Left forelimb (tissue), 1 donor: ENCODE results near the gene GFM1.
"Not testable (repeated sequence)": the region's sequence is repeated elsewhere in the genome, so short reads cannot be mapped to it uniquely, and the experiment has no call there.

ENCODE experiments used
- DNase-seq: peaks from one replicate; pipeline ENCODE4 v3.0.0-alpha.2; 2018; ENCODE audit warnings: low spot score

The GFM1 gene

DNA sequence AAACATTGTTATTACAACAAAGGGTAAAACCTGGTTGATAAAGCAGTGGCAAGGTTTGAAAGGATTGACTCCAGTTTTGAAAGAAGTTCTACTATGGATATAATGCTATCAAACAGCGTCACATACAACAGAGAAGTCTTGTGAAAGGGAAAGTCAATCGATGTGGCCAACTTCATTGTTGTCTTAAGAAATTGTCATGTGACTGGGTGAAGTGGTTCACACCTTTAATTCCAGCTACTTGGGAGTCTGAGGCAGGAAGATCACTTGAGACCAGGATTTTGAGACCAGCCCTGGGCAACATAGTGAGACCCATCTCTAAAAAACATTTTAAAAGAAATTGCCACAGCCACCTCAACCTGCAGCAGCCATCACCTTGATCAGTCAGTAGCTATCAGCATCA, 34.4 kb downstream of the GFM1 start:
- no peak for DNase-seq

DNA sequence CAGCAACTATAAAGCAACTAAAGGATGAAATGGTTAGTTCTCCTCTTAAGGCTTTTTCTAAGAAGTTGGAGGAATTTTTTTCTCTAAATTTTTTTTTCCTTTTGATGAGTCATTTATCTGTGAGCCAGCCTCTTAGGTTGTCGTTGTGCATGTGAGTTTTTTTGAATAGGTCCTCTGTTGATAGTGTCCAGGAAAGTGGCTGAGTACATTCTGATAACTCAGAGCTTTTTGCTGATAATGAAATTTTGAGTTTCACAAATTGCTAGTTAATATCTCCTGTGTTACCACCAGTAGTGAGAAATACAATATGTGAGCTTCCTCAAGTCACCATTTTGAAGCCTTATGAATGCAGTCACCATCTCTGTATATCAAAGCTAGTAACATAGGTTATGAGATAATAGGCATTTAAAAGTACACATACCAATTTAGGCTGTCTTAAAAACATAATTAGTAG, 35.2 kb downstream of the GFM1 start:
- no peak for DNase-seq

DNA sequence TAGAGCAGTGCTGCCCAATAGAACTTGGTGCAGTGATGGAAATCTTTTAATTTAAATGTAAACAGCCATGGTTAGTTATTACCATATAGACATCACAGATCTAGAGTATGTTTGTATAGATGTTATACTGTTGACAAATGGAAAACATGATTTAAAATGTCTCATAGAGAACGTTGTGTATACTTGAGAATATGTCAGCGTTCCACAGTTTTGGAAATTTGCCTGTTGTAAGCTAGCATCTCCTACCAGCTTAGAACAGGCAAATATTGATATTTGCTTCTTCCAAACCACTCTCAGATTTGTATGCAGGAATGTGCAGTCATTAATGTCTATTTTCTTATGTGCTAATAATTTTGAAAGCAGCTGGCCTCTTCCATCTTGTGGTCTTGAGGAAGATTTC, 36.5 kb downstream of the GFM1 start:
- no peak for DNase-seq

DNA sequence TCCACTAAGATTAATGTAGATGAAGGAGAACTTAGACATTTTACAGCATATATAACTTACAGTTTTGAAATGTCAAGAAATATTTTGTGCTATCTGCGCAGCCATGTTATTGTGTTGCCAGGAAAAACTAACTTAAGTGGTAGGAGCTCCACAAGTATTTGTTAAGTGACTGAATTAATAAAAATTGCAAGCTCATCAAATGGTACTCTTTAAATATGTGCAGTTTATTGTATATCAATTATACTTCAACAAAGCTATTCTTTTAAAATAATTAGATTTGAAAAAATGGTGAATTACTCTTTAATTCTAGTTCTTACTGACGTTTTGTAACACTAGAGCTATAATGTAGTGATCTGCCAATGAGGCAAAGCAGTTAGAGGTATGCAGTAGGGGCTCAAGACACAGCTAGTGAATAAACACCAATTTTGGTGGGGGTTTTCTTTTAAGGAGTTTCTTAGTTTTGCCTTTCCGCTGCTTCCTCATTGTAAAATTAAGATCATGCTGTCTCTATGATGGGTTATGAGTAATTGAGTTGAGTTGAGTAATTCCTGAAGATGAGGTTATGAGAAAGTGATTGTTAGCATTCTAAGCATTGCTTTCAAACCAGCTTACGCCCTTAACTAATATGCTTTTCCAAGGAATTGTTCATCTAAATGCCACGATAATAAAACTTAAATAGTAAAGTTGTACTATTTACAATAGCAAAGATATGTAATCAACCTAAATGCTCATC, 39.1 kb downstream of the GFM1 start:
- no peak for DNase-seq

DNA sequence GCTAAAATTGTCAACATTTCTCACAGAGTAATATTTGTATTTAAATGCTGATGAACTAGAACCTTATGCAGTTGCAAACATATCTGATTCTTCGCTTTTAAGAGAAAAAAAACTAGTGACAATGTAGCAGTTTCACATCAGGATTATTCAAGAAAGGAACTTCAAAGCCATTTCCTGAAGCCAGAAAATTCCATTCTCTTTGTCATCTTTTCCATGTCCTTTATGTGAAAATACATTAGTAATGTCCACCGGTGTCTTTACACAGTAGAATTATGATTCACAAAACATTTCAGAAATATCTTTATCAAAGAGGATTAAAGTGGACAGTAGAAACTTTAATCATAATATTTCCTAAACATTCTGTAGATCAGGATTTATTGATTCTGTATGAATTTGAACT, 40.8 kb downstream of the GFM1 start:
- DNase-seq, result no peak

DNA sequence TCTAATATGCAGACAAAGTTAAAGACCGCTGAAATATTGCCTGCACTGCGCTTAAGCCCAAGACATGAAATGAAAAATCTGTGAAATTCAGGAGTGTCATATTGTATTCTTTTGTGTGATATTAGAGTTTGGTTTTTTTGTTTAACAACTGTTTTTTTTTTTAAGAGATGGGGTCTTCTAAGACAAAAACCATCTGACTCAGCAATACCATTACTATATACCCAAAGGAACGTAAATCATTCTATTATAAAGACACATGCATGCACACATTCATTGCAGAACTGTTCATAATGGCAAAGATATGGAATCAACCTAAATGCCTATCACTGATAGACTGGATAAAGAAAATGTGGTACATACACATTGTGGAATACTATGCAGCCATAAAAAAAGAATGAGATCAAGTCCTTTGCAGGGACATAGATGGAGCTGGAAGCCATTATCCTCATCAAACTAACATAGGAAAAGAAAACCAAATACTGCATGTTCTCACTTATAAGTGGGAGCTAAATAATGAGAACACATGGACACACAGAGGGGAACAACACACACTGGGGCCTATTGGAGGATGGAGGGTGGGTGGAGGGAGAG, 49.6 kb downstream of the GFM1 start:
- not testable (repeated sequence) for DNase-seq

DNA sequence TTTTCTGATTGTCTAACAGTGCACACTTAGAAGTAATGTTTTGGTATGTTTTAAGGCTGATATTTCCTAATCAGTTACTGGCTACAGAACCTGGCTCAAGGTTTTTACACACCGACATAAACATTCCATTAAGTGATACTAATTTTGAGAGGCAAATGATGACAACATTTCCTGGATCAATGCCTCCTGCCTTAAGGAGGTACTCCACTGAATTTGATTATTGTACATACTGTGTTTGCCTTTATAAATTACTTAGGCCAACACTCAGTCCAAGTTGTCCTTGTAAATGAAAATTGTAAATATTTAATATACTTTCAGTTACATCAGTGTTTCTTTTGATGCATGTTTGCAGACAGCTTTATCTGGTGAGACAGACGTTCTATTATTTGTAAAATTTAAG, 52.3 kb downstream of the GFM1 start:
- DNase-seq, result no peak

DNA sequence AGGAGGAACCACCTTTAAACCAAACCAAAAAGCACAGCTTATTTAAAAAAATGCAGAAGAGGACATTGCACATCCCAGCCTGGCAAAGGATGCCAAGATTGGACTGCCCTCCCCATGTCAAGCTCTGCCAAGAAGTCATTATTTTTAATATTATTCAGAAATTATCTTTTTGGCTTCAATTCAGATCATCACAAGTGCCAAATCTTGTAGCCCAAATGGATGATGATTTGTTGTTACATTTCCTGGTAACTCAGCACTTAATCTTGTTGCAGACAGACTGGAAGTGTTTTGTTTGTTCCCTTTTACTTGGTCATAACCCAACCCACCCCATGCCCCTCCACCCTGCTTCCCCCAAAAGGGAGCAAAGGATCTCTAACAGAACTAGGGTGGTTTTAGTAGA, 56.2 kb downstream of the GFM1 start:
- no peak for DNase-seq

DNA sequence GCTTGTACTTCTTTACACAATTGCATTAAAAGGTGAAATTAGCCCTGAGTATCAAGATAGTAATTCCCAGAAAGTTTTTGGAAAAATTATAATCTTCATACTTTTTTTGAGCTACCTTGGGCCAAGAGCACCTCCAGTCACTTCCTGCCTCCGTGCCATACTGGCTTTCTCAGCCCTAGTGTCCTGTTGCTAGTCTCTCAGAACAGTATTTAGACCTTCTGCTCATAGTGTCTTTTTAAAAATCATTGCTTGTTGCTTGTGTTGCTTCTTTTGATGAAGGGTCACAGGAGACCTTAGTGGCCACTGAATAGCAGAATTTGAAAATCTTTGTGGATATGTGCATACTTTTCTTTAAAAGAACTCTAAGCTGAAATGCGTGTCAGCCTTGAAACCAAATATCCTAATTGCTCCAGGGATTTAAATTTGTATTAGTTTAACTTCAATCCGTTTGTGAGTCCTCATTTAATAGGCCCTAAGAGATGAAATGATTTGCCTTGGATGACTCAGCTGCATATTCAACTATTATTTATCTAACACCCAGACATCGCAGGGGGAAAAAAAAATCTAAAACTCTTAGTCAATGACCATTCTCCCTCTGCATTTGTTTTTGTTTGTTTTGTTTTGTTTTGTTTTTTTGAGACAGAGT, 57.2 kb downstream of the GFM1 start:
- DNase-seq, result no peak

DNA sequence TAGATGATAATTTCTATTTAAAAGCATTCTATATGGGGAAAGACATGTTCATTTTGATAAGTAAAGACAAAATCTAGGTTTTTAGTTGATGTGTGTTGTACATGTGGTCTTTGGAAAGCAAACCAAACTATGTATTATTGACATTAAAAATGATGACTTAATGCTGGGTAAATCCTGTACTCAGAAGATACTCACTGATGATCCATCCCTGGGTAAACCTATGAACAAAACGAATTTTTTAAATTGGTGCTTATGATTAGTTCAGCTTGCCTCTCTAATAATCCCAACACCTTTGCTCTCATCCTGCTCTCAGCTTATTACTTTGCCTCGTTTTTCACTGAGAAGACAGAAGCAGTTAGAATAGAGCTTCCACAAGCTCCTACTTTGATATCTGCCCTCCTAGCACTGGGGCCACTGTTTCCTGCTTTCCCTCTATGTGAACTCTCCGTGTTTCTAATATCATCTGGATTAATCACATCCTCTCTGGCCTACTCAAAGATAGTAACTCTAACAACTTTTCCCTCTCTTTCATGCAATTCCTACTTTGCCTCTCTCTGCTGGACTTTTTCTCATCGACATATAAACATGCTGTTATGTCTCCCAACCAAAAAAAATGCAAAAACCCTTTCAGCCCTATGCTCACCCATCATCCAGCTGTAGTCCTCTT, 58.6 kb downstream of the GFM1 start:
- DNase-seq, result no peak

DNA sequence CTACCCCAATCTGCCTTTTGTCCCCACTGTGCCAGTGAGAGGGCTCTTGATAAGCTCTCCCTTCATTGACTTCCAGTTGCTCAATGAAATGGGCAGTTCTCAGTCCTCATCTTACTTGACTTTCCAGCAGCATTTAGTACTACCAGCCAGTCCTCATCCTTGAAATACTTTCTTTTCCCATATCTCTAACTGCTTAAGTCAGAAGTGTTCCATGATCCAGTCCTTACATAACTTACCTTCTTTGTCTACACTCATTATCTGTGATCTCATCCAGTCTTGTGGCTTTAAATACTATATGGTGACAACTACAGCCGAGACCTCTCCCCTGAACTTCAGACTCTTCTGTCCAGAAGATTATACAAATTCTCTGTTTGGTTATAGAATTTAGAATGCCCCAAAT, 59.2 kb downstream of the GFM1 start:
- DNase-seq, result no peak

DNA sequence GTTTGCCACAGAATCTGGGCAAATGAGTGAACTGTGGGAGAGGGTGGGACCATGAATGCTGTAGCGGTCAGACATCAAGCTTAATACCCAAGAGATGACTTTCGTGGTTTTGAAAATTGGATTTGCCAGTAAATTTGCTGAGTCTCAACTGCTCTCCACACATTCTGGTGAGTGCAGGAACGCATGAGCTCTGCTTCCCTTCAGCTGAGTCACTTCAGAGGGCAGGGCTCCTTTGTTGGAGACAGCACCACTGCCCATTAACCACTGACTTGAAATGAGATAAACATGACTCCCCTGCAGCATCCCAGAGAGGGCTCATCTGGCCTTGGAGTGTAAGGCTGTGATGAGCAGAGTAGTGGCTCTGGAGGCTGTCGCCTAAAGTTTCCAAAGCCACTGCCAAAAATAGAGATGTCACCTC, 65.3 kb downstream of the GFM1 start:
- no peak for DNase-seq

DNA sequence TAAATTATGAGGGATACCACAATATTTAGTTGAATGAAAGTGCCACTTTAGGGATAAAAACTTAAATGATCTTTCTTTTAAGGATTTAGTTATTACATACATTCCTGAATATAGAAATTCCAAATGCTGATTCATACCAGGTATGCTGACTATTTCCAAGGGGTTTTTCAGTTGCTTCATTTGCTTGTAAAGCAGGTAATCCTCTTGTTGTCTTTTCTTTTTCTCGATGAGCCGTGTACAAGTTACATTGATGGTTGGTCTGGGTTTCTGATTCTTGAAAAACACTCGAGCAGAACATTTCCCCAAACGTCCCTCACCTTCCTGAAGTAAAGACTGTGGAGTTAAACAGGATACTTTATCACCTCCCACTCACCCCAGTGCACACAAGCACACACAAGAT, 66.3 kb downstream of the GFM1 start:
- no peak for DNase-seq

DNA sequence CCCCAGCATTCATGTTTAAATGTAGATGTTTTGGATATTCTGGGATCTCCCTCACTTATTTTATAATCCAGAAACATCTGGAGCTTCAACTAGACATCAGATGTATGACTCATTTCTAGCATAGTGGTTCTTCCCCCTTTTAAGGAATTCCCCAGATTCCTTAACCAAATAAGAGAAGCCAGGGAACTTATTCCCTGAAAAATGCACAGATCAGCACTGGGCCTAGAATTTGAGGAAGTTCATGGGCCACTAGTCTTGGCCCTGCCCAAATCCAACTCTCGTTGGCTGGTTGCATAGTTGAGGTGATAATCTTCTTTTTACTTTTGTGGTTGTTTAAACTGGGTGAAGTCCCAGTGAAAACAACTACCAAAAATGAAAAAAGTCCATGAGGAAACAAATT, 67.6 kb downstream of the GFM1 start:
- DNase-seq, result no peak

DNA sequence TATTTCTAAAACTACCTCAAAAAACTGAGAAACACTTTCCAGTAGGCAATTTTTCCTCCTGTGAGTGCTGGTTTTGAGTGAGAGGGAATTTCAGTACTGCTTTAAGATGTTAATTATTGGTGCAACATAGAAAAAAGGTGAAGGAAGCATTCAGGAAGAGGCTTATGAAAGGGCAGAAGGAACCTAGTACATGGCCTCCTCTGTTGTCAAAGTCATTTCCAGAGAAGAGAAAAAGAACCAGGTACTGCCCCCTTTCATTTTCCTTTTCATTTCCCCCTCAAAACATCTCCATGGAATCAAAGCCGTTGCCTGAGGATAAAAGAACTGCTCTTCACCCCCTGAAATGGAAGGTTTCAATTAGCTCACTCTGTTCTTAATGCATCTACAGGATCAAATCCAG, 68.1 kb downstream of the GFM1 start:
- DNase-seq, result no peak

DNA sequence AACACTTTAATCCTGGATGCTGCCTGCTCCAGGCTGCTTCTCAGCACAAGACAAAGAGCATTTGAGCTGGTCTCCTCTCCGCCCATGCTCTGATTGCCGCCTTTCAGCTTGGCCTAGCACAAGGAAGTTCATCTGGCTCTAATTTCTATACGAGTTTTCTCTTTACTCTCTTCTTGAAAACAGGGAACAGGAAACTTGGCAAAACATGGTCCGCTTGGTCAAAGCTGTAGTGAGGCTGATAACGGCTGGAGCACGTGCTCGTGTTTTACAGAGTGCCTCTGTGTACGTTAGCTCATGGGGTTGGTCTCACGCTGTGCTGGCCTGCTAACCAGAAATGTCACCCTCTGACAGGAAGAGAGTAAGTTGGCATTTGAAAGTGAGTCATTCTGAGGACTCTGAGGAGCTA, 68.8 kb downstream of the GFM1 start:
- no peak for DNase-seq

DNA sequence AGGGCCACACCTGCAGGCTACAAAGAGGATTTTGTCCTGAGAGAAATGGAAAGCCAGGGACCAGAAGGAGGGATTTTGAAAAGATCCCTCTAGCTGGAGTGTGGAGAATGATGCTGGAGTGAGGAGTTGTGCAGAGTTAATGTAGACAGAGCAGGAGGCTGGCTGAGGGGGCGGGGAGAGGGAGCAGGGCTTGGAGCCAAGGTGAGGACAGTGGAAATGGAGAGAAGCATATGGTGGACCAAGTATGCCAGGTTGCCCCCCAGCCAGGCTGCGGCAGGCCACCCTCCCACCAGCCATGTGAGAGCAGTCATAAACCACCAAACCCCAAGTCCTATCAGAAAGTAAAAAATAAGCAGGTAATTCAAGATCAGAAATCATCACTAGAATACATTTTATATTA, 73.2 kb downstream of the GFM1 start:
- no peak for DNase-seq

DNA sequence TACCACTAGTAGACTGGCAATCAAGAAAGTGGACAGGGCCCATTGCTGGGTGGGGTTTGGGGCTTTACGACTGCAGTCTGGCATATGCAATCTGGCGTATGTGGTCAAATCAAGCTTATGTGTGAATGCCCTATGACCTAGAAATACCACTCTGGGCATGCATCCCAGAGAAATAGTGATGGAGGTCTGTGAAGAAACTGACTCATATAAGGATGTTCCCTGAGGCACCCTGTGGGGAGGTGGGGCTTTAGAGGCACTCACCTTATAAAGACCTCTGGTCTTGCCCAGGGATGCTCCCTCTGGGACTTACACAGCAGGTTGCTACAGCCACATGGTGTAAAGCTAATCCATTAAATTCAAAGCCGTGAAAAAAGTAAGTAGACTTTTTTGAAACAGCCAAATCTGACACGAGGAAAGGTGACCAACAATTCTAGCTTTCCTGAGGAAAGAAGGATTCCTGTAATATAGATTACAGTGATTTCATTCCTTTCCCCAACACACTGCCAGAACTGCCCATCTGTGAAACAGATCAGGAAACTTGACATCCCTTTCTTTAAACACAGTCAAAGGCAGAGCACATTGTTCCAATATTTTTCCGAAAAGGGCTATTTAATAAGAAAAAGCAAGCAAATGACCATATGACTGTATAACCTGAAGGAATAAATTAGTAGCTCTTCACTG, 74.3 kb downstream of the GFM1 start:
- DNase-seq, result no peak

DNA sequence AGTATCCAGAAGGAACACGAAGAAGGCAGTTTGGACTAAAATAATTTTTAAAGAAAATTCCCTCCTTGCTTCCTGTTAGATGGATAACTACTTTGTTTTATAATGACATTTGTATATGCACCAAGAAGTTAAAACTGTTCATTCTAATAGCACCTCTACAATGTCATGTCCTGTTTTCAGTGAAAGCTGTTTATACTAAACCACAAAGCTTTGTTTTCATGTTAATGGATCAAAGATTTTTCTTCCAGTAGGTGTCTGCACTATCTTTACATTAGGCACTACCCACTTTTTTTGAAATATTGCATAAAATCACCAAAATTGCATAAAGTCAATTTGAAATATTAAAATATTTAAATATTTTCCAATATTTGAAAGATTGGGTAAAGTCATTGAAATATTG, 77.8 kb downstream of the GFM1 start:
- no peak for DNase-seq

DNA sequence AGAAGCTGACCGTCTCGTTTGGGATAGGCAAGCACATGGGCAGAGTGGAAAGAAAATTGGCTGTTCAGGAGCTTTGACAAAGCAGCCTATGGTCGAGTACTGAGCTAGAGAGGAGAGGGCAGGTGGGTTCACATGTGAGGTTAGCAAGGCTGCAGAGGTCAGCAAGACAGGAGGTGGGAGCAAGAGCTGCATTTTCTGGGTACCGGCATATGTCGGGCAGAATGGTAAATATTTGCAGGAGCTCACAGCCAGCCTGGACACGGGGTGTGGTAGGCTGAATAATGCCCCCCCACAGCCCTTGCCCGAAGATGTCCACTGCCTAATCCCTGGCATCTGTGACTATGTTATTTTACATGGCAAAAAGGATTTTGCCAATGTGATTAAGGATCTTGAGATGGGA, 79.7 kb downstream of the GFM1 start:
- no peak for DNase-seq

DNA sequence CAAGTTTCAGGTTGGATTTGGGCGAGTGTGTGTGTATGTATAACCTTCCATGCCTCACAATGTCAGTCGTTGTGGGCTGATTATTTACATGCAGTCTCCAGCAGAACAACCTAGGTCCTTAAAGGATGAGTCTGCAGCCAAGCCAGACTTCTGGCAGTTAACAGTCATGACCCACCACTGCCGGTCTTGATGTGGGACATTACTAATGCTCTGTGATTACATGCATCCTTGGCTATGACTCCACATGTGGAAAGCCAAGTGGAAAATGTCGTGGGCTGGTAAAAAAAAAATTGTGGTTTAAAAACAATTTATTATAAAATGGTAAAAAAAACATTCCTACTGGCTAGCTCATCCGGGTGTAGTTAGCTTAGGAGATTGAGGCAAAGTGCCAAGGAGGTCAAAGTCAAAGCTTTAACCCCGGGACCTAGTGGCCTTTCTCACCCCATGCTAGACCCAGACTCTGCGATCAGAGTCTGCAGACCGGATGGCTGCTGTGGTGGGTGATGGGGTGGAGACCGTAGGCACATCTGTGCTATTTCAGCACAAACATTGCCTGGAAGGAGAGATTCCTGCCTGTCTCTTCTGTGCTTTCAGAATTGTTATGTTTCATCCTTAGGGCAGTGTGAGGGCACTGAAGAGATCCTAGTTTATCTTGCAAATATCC, 81.2 kb downstream of the GFM1 start:
- DNase-seq, result no peak
